GM19023 (cell line): ENCODE measurements around the gene FDXR.

ENCODE experiments used
- ATAC-seq: cut with Tn5 transposase; IDR thresholded peaks from one replicate; pipeline ENCODE4 v1.9.1; 2021; ENCODE audit warnings: mild to moderate bottlenecking, moderate library complexity; ENCODE audit not compliant: unreplicated experiment

The FDXR gene

DNA sequence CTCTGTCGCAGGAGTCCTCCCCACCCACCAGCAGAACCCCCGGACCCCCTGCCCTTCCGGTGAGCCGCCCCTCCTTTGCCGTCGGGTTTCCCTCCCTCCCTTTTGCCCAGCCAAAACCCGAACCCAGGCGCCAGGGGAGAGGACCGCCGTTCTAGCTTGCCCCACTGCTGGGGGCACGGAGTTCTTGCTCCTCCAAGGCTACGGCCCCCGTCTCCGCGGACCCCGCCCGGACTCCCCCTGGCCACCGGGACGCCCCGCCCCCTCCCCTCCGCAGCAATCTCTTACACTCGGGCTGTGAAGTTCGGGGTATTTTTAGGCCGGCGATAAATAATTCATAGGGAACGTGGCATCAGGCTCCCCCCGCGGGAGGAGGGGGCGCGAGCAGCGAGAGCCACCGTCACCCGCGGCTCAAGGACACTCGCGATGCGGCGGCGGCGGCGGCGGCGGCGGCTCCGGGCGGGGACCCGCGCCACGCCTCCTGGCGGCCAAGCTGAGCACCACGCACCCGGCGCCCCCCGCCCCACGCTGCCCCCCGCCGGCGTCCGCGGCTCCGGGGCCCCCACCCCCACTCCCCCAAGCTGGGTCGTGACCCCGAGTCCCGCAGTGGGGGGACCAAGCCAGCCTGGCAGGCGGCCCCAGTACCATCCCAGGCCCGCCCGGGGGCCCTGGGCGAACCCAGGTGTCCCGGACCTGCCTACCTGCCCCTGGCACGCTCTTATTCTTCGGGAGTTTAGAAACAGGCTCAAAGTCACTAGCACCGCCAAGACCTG, 13.2 kb downstream of the FDXR start, which contains the start of gene GRIN2C:
Gene GRIN2C, minus strand, starts transcription at position 427 of the 770 bp plus-strand sequence. CDS start 4,793 bp downstream, outside the sequence.
- no peak for ATAC-seq

DNA sequence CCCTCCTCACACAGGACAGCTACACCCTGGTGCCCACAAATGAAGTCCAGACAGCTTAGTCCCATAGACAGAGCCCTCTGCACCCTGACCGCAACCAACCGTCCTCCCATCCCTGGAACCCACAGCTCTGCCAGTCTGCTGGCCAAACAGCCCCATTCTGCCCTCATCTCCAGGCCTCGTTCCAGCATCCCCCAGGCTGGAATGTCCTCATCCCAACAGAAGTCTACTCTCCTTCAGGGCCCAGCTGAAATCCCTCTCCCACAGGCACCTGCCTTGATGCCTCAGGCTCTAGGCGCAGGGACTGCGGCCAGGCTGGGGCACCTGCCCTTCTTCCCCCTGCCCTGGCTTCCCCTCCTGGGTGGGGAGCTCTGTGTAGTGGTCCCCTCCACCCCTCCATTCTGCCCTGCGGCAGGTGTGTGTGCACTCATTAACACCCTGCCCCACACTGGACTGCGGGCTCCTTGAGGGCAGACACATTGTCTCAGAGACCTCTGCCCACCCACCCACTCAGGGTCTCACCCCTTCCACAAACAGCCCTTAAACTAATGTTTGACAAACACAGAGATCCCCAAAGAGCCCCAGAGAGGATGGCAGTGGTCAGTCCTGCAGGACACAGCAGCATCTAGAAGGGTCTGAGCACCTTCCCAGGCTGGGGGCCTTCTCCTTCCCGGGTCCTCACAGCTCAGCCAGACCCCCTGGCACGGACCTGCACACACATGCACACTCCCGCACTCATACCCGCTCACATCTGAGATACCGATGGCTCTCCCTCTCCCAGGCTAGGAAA, 13.9 kb downstream of the FDXR start:
- ATAC-seq = no peak

DNA sequence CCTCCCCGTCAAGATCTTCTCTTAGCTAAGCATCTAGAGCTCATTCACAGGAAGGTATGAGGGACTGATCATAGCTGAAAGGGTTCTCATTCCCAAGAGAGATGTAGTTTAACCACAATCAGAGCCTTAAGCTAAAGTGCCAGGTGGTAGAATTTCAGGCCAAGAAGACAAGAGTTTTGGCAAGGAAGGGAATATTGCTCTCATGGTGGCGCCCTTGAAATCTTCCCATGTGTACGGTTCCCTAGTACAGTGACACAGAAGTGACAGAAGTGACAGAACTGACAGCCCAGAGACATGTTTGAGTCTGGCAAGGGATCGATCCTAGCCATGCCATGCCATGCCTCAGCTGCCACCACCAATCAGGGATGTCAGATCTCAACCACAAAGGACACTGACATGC, 15.6 kb downstream of the FDXR start:
- ATAC-seq = no peak

DNA sequence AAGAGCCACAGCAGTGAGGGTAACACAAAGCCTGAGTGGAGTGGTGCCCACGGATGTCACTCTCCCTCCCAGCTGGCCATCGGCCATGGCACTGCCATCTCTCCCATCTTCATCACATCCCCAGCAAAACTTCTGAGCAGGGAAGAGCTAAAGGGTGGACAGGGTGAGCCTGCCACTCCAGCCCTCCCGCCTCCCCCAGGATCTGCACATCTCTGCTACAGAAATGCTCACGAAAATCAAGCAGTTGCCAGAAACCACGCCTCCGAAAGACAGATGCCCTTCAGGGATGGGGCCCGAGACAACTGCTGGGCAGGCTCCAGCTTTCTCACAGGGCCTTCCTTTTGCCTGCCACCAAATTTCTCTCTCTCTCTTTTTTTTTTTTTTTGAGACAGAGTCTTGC, 16.7 kb downstream of the FDXR start:
- no peak for ATAC-seq

DNA sequence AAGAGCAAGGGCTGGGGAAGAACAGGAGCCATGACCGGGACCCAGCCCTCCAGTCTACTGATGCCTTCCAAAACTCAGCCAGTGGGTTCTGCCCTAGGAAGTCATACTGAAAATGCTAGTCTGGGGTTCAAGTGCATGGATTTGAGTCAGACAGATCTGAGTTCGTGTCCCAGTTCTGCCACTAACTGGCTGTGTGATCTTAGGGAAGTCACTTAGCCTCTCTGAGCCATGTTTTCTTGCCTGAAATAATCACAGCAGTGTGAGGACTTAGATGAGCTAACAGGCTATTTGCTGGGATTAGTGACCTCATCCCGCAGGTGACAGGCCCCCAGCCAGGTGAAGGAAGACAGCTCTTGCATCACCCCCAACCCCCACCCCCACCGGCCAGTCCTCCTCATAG, 17.5 kb downstream of the FDXR start:
- no peak for ATAC-seq

DNA sequence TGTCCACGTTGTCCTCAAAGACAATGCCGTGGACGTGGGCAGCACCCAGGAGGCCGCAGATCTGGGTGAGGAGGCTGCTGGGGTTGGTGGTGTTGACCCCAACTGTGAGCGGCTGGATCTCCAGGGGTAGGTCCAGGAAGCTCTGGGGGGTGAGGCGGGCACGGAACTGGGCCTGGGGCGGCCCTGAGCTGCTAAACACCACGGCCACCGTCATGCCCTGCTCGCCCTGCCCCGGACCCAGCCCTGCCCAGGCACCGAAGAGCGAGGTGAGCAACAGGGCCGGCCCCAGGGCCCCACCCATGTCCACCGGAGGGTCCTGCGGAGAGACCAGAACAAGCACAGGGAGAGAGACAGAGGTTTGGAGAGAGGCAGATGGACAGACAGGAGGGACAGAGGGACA, 18.0 kb downstream of the FDXR start:
- no peak for ATAC-seq

DNA sequence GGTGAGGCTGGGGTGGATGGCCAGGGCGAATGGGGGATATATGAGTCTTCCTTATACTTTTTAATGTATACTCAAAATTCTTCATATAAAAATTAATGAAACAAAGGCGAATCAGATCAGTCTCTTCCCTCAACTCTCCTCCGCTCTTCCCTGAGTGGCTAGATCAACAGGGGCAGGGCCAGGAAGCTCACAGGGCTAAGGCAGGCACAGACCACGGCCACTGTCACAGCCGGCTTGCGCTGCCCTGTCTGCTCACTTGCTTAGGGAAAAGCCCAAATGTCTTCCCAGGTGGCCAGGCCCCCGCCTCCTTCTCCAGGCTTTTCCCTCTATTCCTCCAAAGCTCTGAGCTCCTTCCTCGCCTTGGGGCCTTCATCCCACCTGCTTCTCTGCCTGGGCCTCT, 19.1 kb downstream of the FDXR start:
- ATAC-seq = no peak

DNA sequence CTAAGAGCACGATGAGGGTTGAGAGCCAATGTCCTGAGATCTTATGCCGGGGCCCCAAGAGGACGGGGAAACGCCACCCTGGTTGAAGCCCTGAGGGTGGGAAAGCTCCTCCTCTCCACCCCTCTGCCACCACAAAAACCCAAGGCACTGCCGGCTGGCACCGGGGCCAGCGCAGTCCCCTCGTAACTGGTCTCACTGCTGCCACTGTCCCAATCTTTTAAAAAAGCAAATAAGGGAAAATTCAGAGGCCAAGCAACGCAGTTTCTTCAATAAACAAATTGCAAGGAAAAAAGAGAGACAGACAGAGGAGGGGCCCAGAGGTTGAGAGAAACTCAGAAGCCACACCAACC, 19.8 kb downstream of the FDXR start:
- no peak for ATAC-seq

DNA sequence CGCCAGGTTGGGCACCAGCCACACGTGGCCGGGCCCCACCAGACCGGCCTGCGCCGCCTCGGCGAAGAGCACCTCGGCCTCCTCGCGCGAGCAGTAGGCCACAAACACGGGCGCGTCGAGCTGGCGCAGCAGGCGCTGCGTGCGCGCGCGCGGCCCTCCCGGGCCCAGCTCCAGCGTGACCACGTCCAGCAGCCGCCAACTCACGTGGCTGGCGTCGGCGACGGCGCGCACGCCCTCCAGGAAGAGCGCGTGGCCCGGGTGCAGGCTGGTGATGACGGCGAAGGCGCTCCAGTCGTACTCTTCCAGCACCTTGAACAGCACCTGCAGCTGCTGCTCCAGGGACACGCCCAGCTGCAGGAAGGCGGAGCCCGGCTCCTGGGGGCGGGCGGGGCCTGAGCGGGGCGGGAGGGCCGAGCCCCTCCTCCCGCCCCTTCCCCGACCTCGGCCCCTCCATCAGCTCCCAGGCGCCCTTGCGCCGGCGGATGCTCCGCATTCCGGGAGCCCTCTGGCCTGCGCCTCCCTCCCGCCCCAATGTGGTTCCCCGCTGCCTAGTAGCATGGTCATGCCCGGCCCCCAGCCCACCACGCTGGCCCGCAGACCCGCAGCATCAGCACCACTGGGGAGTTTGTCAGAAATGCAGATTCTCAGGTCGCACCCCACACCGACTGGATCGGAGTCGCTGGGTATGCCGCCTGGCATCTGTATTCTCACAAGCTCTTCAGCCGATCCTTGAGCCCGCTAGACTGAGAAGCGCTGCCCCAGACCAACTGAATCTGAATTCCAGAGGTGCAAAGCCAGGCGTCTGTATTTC, 20.4 kb downstream of the FDXR start:
- no peak for ATAC-seq

DNA sequence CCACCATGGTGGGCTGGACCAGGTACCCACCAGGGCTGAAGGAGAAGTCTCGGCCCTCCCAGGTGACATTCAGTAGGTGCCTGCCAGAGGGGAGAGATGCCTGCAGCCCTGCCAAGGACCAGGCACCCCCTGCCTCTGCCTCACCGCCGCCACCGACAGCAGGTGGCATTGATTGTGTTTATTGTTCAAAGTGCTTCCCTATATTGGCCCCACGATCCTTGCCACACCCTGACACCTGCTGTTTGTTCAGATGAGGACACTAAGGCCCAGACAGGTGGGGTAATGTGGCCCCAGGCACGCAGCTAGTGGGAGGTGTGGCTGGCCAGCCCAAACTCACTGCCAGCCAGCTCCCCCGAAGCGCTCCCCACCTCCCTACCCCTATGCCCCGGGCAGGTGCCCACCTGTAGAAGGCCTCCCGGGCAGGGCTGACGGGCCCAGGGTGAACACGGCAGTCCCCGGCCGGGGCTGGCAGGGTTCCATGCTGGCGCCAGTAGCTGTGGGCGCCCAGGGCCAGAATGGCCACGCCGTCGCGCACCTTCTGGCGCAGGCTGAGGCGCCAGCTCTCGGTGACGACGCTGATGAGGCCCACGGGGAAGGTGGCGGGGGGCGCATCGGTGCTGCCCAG, 21.1 kb downstream of the FDXR start:
- ATAC-seq = no peak

DNA sequence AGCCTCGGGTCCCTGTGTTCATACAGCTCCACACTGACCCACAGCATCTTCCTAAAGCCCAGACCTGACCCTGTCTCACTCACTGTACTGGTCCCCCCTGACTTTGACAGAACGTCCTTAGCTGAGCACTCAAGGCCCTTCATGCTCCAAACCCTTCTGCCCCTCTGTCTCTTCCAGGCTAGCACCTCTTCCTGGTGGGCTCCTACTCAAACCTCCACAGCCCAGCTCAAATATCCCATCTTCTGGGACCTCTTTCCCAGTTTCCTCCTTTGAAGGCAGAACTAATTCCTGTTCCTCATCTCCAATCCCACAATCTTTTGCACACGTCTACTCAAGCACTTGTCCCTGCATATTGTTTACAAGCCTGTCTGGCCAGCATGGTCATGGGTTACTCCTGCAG, 21.9 kb downstream of the FDXR start:
- ATAC-seq = no peak

DNA sequence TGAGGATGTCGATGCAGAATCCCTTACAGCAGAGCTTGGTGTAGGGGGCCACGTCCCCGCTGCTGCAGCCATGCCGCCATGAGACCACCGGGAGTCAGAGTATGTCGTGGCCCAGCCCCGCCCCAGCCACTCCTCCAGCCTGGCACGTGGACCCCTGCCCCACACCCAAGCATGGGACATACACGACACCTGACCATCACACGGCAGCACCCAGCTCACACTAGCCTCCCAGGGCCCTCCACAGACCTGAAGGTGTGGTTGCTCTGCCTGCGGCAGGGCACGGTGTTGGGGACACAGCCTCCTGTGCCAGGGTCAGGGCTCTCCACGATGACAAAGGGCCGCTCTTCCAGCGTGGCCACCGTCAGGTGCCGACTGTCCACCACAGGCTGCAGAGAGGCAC, 22.5 kb downstream of the FDXR start:
- ATAC-seq = no peak

DNA sequence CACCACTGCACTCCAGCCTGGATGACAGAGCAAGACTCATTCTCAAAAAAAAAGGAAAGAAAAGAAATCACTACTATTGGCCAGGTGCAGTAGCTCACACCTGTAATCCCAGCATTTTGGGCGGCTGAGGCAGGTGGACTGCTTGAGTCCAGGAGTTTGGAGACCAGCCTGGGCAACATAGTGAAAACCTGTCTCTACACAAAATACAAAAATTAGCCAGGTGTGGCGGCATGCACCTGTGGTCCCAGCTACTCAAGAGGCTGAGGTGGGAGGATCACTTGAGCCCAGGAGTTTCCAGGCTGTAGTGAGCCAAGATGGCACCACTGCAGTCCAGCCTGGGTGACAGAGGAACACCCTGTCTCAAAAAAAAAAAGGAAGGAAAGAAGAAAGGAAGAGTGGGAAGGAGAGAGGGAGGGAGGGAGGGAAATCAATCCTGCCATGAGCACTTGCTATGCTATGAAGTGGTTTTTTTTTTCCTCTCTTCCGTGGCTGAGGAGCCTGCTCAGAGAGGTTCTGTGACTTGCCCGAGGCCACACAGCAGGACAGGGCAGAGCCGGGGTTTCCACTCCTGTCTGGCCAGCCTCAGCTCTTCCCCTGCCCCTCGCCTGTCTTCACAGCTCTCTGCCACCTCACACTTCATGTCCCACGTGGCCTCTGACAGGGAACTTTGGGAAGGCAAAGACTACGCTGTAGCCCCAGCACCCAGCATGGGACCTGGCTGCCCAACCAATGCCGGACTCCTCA, 24.0 kb downstream of the FDXR start:
- ATAC-seq = no peak

DNA sequence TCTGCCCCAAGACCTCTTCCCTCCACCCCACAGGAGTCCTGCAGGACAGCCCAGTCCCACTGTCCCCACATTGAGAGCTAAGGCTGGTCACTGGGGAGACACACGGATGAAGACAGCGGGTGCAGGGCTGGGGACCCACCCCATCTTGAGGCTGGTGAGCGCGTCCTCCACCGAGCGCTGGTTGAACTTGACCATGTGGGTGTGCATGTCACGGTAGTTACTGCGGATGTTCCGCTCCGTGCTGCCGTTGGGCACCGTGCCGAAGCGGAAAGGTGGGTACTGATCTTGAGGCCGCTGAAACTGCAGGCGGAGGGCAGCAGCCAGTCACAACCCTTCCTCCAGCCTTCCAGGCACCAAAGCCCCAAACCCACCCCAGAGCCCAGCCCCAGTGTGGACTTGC, 26.2 kb downstream of the FDXR start:
- no peak for ATAC-seq

DNA sequence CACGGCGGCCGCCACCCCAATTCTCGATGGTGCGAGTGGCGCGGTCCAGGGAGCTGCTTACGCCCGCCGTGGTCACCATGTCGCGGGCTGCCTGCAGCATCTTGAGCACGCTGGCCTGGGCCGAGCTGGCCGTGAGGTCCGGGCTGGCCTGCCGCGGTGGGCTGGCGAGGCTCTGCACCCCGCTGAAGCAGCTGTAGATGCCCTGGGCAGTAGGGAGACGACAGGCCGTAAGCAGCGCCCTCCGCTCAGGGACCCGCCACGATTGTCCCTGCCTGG, 29.5 kb downstream of the FDXR start:
- ATAC-seq = no peak

DNA sequence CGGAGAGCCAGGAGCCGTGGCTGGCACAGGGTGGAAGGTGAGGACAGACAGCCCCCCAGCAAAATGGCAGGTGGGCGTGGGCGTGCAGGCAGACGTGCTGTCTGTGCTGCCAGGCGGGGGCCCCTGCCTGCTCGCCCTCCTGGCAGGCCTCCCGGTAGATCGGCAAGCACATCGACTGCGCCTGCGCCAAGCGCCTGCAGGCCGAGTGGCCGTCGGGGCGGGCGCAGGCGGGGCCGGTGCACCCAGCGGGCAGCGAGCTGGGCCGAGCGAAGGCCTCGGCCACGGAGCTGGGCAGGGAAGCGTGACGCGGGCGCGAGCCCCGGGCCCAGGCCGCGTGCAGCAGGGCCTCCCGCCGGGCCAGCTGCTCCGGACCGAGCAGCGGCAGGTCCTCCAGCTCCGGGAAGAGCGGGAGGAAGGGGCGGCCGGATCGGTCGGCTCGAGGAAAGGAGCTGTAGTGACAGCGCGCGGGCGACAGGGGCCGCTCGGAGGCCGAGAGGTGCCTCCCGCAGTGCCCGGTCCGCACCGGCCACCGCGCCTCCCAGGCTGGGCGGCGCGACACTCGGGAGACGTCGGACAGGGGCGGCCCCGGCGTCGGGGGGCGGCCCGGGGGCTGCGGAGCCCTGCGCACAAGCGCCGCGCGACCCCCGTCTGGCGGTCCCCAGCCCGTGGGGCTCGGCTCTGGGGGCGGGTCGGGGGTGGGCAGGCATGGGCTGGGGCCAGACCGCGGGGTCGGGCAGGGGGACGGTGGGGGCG, 30.0 kb downstream of the FDXR start:
- no peak for ATAC-seq

DNA sequence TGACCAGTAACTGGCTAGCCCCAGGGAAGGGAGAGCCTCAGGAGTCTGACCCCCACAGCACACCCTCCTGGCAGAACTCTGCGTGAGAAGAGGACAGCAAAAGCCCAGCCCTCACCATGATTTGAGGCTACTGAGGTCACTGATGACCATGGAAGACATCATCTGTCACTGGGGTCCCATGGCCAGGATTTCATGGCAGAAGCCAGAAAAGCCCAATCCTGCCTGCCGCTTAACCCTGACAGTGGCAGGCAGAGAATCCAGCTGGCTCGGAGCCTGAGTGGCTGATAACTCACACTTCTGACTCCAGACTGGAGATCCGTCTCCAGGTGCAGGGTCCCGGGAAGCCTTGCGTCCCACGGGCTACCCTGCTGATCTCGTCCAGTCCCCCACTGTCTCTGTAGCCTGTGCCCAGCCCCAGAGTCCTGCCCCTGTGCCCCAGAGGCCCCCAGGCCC, 30.6 kb downstream of the FDXR start:
- no peak for ATAC-seq

DNA sequence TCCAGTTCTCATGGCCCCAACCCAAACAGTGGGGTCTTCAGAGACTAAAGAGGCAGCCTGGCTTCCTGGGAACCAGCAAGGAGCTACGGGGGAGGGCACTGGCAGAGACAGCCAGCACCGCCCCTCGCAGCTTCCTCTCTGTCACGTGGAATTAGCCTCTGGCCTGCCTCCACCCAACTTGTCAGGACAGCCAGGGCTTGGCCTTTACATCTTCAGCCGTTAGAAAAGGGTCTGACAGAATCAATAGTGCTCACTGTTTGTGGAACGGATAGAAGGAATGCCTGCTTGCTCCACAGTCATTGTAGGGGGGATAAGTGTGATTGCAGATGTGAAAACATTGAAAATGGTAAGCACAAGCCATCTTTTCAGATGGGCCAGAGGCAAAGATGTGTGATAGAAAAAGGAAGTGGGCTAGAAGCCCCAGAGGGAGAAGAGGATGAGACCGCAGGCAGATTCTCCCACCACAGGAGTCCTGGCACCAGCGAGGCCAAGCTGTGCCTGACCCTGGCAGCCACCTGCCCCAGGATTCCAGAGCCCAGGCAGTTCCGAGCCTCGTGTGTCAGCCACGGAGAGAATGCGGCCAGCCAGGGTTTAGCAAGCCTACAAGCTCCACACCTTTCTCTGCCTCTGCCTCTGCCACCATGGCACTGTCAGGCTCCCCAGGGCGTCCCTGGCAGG, 31.7 kb downstream of the FDXR start:
- no peak for ATAC-seq
